SK-N-DZ (cell line): ENCODE data around the gene SLC17A3. TPM values are rescaled to one million over a fixed set of nuclear protein-coding genes. Genes with fewer than 3 reads are reported as not detected.

Experiments
- DNase-seq: peaks from one replicate; pipeline ENCODE4 v3.0.0-alpha.2; 2015; ENCODE audit warnings: low spot score
- polyA plus RNA-seq, 2 experiments: library from polyadenylated mRNA; depleted of rRNA; stranded (reverse); fragments of >200 nt; gene quantifications; 2 replicates each; pipeline ENCODE4 v1.2.3, GENCODE V29; 2014

The SLC17A3 gene
- not detected in 2 replicates for polyA plus RNA-seq (2014; cell fraction: cytosol; rRNA removed)
- polyA plus RNA-seq (2014; cell fraction: nucleus; rRNA removed): 0.45 TPM in 1 of 2 replicates, not detected in the other

DNA sequence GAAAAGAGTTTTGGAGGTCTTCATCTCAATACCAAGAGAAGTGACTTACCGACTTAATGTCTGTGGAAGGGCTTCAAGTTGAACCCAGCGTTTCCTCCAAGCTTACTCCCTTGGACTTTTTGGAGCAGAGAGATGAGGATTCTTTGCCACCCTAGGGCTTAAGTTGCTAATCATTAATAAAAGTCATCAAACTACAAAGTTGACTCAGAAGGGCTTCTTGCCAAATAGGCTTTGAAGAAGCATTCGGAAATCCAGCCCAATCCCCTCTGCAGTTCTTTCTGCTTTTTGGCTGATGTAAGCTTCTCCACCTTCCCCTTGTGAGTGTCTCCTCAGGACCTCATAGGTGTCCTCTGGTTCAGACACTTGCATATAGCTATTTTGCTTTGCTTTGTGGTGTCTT is at the start of gene SLC17A3:
SLC17A3 (minus strand) TSS at position 126 of the 400 bp plus-strand sequence. CDS start 5,856 bp downstream, outside the sequence.
- DNase-seq: no peak

- no peak for DNase-seq
These were observed 48.3 kb upstream of the SLC17A3 start for GRCh38 chr6:25922301-25922700.

DNA sequence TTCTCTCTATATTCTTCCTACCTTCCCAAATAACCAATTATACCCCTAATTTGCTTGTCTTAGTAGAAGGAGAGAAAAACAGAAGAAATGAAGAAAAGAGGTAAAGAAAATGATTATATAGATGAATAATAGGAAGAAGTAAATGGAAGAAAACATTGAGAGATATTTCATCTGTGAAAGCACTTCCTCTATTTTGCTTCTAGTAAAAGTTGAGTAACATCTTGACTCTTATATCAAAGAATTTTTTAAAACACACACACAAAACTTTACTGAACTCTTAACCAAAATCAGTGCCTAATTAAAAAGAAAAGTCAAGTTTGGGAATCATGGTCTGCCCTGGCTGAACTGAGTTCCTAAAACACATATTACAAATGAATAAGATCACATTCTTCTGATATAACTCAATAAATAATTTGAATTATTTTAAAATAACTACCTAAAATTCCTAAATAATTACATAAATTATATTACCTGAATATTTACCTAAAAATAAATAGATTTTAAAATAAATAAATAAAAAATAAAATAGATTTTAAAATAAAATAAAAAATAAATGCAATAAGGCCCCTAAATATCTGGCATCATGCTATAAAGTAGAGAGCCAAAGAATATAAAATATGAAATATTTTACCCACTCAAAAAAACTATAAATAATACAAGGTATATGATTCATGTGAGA is 47.6 kb upstream of the SLC17A3 start:
- DNase-seq: no peak

- DNase-seq: no peak
These were observed 45.6 kb upstream of the SLC17A3 start for GRCh38 chr6:25919657-25920056.

DNA sequence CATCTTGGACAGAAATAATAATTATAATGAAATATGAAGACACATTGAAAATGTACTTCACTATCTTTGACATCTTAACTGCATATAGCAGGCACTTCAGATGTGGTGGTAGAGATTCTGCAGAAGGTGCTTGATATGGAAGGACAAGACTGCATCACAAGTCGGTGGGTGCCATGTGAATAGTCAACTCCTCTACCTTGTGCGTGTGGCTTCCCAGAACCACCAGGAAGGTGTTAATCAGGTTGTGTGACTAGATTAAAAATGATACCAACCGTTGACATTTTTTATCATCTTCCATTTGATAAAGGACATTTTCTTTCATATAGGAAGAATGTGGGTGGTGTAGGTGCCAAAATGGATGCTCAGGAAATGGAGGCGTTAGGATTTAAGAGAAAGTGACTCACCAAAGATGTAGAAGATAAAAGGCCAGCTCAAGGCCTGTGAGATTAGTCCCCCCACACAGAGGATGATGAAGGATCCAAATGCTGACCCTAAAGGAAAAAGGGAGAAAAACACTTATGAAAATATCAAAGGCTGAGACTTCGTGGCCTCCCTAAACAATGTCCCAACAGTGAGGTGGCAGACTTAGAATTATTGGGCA is 44.1 kb upstream of the SLC17A3 start:
- DNase-seq: no peak

DNA sequence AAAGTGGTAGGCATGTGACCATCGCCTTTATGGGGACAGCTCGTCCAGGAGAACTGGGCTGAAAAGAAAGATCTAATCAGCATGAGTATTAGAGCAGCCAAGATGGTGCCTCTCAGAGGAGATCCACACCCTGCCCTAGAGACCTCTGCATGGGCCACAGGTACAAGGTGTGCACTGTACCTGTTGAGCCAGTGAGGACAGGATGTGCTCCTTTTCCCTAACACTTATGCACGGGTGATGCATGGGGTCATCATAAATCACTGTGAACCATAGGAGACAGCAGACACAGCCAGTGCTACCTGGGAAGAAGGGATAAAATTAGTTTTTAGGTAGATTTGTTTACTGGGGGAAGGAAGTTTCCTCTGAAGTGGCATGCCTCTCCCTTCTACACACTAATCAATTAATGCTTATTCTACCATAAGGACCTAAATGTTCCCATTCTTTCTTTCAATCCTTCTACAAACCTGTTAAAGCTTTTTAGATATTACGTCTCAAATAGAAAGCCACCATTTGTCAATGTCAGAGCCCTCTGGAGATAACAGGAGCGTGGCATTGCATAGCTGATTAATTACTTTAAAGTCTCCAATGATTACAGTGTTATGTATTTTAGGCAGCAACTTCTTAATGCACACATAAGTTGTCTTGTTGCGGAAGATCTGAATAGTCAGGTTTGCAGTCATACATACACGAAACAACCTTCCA is 42.9 kb upstream of the SLC17A3 start:
- DNase-seq: no peak

GRCh38 chr6:25916330-25916729 is 42.3 kb upstream of the SLC17A3 start:
- DNase-seq: no peak

GRCh38 chr6:25913741-25914140 is 39.7 kb upstream of the SLC17A3 start:
- no peak for DNase-seq

GRCh38 chr6:25911351-25911750 is 37.3 kb upstream of the SLC17A3 start:
- no peak for DNase-seq

DNA sequence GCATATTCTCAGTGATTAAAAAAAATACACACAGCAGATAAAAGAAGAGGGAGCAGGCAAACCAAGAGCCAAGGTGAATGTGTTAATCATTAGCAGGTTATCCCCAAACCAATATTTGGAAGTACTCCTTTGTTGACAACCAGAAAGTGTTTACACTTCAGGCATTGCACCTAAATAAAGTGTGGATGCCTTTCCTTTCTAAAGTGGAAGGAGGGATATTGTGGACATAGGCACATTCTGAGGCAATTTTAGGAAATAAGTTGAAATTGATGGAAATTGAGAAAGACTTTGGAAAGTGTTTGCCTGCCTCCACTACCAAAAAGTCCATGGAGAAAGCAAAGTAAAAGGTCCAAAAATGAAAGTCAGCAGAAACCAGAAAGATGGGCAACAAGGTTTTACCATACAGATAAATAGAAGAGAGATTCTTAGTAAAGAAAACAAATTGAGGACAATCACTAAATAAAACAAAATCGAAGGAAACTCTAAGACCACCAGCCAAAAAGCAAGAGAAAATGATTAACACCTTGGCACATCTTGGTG is 33.5 kb upstream of the SLC17A3 start:
- DNase-seq: no peak

DNA sequence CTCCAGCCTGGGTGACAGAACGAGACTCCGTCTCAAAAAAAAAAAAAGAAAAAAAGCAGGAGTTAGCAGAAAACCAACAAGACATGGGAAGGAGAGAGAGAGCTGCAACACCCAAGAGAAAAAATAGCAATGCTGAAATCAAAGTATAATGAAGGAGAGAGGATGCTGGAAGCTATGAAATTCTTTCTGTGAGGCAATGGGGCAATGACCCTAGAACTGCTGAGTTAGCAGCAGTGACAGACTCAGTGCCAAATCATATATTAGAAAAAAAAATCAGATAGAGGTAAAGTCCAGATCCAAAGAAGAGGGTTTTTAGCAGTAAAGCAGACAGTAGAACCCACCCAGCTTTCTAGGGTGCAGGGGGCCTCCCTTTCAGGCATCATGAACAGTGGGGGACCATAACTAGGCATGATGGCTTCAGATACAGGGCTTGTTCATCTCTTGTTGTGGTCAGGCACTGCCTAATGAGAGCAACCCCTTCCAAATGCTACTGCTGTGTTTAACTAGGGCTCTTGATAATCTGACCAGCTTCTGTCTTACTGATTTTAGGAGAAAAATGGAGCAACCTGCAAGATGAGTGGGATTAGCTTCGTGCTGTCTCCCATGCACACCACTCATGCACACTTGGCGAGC is 29.5 kb upstream of the SLC17A3 start:
- no peak for DNase-seq

DNA sequence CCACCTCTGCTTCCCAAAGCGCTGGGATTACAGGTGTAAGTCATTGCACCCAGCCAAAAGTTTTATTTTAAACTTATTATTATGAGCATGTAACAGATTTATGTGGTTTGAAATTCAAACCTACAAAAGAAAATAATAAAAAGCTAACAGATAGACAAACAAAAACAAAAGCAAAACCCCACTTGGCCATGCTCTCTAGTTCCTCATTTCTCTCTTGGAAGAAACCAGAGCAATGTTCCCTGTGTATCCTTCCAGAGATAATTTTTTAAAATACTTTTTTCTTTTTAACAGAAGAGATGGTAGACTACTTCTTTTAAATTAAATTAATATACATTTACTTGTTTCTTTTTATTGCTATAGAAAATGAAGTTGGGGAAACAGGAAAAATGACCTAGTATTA is 28.0 kb upstream of the SLC17A3 start:
- DNase-seq: no peak

- no peak for DNase-seq
These were observed 26.8 kb upstream of the SLC17A3 start for GRCh38 chr6:25900843-25901242.

DNA sequence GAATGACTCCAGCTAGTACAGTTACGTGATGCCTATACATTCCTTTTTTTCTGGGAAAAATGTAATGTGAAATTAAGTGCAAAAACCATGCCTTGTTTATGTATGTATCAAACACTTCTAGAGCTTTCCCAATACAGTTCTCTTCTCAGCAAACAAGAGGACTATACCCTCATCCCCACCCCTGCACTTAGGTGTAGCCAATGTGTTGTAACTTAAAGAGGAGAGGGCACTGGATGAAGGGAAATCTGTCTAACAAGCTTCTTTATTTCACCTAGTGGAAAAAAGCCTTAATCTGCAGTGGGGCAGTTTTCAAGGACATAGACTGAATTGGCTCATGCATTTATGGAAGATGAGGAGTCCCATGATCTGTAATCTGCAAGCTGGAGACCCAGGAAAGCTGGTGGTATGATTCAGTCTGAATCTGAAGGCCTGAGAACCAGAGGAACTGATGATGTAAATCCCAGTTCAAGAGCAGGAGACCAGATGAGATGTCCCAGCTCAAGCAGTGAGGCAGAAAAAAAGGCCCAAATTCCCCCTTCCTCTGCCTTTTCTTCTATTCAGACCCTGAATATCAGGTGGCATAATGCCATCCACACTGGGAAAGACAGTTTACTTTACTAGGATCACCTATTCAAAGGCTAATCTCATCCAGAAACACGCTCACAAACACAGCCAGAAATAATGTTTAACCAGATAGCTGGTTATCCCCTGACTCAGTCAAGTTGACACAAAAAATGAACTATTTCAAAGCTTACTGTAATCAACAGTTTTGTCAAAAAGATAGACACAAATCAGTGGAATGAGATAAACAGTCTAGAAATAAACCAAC is 25.8 kb upstream of the SLC17A3 start:
- DNase-seq: no peak

DNA sequence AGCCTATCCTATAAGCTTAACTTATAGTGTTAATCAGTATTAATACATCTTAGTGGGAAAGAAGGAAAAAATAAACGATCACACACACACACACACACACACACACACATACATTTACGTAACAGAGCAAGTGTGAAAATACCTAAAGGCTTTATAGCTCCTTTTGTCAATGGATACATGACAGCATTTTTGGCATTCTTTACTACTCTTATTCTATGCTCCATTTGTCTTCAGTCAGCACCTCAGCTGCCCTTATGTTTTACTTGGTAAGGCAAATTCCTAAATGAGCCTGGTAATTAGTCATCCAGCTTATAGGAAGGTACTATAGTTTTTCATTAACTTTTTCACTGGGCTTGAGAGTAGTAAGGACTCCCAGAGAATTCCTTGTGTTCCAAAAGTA is 25.1 kb upstream of the SLC17A3 start:
- DNase-seq: no peak

- no peak for DNase-seq
These were observed 24.4 kb upstream of the SLC17A3 start for GRCh38 chr6:25898289-25898977.

DNA sequence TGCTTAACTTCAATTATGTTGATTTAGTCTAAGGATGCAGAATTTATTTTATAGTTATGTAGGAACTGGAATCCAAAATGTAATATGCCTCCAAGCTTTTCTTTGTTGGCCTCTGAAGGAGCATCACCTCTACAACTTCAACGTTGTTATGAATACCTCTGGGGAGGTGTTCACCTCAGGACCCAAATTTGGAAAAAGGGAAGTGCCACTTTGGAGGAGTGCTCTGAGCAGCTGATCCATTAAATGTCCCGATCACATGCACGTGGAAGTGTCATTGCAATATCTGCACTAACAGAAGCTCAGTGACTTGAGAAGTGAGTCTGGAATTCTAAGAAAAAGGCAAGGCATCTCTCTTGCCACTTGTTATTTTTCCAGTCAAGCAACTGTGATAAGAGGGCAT is 22.2 kb upstream of the SLC17A3 start:
- DNase-seq: no peak

DNA sequence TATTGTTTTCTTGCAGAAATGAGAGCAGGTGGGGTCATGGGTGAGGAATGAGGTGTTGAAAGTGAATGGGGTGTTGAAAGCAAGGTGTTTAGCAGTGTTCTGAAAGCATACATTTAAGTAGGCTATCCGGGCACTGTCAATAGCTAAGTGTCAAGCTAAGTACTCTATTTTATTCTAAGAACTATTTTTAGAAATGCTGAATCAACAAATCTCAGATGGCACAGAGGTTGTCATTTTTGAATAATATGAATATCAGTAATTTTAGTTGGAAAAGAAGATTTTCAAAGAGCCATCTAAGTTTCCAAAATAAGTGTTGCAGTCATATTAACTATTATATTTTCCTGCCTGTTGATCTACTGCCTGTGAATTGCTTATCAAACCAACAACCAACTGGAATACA is 21.7 kb upstream of the SLC17A3 start:
- no peak for DNase-seq

- DNase-seq: no peak
These were observed 19.7 kb upstream of the SLC17A3 start for GRCh38 chr6:25893778-25894177.

DNA sequence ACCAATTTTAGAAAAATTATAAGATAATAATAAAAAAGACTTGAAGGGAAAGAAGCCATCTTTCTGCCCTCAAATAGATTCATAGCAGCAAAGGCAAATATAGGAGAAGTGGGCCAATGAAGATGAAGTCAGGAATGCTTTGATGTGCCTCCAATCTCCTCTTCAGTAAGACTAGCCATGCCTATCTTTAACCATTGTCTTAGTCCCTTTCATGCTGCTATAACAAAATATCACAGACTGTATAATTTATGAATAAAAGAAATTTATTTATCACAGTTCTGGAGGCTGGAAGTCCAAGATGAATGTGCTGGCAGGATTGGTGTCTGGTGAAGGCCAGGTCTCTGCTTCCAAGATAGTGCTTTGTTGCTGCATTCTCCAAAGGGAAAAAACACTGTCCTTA is 18.8 kb upstream of the SLC17A3 start:
- no peak for DNase-seq
